Activated CD4-positive, alpha-beta T cell treated with anti-CD3 and anti-CD28 coated beads, Interleukin-2, amount 50 U/mL, for 16 hours (primary cell): ENCODE data around the gene TICRR.
"Not testable (repeated sequence)": the region's sequence is repeated elsewhere in the genome, so short reads cannot be mapped to it uniquely, and the experiment has no call there.

ENCODE experiments used
- DNase-seq: peaks from one replicate; pipeline ENCODE4 v3.0.0-alpha.2; 2020

The TICRR gene

GRCh38 chr15:89566621-89567294, 8.5 kb upstream of the TICRR start:
- DNase-seq, result no peak

- DNase-seq, result no peak
Observed at GRCh38 chr15:89569090-89569745, 6.1 kb upstream of the TICRR start.

- DNase-seq, result peak; percentile 31
Observed at GRCh38 chr15:89575656-89576416, 567 bp downstream of the TICRR start.

- no peak for DNase-seq
Observed at GRCh38 chr15:89576417-89576773, 1.1 kb downstream of the TICRR start.

- no peak for DNase-seq
Observed at GRCh38 chr15:89577776-89578115, 2.5 kb downstream of the TICRR start.

- DNase-seq, result no peak
Observed at GRCh38 chr15:89578146-89578545, 2.9 kb downstream of the TICRR start.

GRCh38 chr15:89580747-89581146, 5.5 kb downstream of the TICRR start:
- DNase-seq, result not testable (repeated sequence)

GRCh38 chr15:89586651-89587050, 11.4 kb downstream of the TICRR start:
- no peak for DNase-seq

GRCh38 chr15:89587955-89588354, 12.7 kb downstream of the TICRR start:
- no peak for DNase-seq

GRCh38 chr15:89591834-89592233, 16.6 kb downstream of the TICRR start:
- no peak for DNase-seq

GRCh38 chr15:89593018-89593417, 17.7 kb downstream of the TICRR start:
- no peak for DNase-seq

- DNase-seq, result no peak
Observed at GRCh38 chr15:89599021-89599420, 23.8 kb downstream of the TICRR start.

- no peak for DNase-seq
Observed at GRCh38 chr15:89611317-89611716, 36.0 kb downstream of the TICRR start.

GRCh38 chr15:89613031-89613430, 37.8 kb downstream of the TICRR start:
- no peak for DNase-seq

GRCh38 chr15:89614164-89614563, 38.9 kb downstream of the TICRR start:
- DNase-seq, result no peak

- no peak for DNase-seq
Observed at GRCh38 chr15:89615135-89615534, 39.9 kb downstream of the TICRR start.

- no peak for DNase-seq
Observed at GRCh38 chr15:89616228-89616627, 41.0 kb downstream of the TICRR start.

GRCh38 chr15:89621547-89621946, 46.3 kb downstream of the TICRR start:
- no peak for DNase-seq

GRCh38 chr15:89623165-89623564, 47.9 kb downstream of the TICRR start:
- DNase-seq, result no peak

GRCh38 chr15:89625716-89626115, 50.4 kb downstream of the TICRR start:
- no peak for DNase-seq

GRCh38 chr15:89627256-89627970, 52.1 kb downstream of the TICRR start:
- DNase-seq, result no peak

- no peak for DNase-seq
Observed at GRCh38 chr15:89628301-89628700, 53.0 kb downstream of the TICRR start.
